ENCODE measurements around the gene IGSF9B. TPM values are rescaled to one million over a fixed set of nuclear protein-coding genes. Genes with fewer than 3 reads are reported as not detected.

Gene IGSF9B
- total and polyA plus RNA-seq, 9 of the 15 experiments (the other 6 are each of a cell fraction or from before 2014, with no cell fraction given) = 0.09 TPM; not detected in 8

DNA sequence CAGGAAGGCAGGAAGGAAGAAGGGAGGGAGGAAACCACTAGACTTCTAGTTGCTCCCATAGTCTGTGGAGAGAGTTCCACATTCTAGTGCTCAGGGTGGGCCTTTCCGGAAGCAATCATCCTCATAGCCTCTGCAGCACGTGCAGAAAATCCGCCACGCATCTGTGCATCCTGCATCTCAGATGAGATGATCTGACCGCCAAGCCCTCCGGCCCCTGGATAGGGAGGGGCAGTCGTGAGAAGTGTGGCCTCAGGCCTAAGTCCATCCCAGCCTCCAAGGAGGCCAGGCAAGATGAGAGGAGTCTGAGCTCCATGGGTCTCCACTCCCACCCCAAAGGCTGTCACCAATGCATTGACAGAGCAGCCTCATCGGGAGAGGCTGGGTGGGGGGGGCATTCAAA is 30.4 kb upstream of the IGSF9B start (continued):
- TF ChIP-seq, protein P1, sequence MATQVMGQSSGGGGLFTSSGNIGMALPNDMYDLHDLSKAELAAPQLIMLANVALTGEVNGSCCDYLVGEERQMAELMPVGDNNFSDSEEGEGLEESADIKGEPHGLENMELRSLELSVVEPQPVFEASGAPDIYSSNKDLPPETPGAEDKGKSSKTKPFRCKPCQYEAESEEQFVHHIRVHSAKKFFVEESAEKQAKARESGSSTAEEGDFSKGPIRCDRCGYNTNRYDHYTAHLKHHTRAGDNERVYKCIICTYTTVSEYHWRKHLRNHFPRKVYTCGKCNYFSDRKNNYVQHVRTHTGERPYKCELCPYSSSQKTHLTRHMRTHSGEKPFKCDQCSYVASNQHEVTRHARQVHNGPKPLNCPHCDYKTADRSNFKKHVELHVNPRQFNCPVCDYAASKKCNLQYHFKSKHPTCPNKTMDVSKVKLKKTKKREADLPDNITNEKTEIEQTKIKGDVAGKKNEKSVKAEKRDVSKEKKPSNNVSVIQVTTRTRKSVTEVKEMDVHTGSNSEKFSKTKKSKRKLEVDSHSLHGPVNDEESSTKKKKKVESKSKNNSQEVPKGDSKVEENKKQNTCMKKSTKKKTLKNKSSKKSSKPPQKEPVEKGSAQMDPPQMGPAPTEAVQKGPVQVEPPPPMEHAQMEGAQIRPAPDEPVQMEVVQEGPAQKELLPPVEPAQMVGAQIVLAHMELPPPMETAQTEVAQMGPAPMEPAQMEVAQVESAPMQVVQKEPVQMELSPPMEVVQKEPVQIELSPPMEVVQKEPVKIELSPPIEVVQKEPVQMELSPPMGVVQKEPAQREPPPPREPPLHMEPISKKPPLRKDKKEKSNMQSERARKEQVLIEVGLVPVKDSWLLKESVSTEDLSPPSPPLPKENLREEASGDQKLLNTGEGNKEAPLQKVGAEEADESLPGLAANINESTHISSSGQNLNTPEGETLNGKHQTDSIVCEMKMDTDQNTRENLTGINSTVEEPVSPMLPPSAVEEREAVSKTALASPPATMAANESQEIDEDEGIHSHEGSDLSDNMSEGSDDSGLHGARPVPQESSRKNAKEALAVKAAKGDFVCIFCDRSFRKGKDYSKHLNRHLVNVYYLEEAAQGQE (IDR thresholded peaks at IDR 0.05; ENCODE audit: borderline replicate concordance) = no peak
- TF ChIP-seq, protein P1 (CRISPR knock-in tag; IDR thresholded peaks at IDR 0.05; ENCODE audit: low read depth) = no peak
- TF ChIP-seq, protein P2, sequence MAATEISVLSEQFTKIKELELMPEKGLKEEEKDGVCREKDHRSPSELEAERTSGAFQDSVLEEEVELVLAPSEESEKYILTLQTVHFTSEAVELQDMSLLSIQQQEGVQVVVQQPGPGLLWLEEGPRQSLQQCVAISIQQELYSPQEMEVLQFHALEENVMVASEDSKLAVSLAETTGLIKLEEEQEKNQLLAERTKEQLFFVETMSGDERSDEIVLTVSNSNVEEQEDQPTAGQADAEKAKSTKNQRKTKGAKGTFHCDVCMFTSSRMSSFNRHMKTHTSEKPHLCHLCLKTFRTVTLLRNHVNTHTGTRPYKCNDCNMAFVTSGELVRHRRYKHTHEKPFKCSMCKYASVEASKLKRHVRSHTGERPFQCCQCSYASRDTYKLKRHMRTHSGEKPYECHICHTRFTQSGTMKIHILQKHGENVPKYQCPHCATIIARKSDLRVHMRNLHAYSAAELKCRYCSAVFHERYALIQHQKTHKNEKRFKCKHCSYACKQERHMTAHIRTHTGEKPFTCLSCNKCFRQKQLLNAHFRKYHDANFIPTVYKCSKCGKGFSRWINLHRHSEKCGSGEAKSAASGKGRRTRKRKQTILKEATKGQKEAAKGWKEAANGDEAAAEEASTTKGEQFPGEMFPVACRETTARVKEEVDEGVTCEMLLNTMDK (IDR thresholded peaks at IDR 0.05; ENCODE audit: borderline replicate concordance, insufficient read depth, low read depth, low read length, poor library complexity, severe bottlenecking) = no peak
